GM12878 (cell line): ENCODE data around the gene RADX. TPM values are rescaled to one million over a fixed set of nuclear protein-coding genes. Genes with fewer than 3 reads are reported as not detected.

Experiments
- ATAC-seq: fragments of 200-7000 bp; cut with Tn5 transposase; 3 replicates; pipeline ENCODE4 v1.9.1; 2020; ENCODE audit warnings: mild to moderate bottlenecking, moderate library complexity
- BruUV-seq: library from RNA; stranded (reverse); fragments of 400-500 nt; replicated peaks from 2 replicates; lab custom pipeline; 2021; lab: Mats Ljungman, UMichigan
- CTCF ChIA-PET: fragments of 300-600 bp; sonication (Branson Sonifier 250); formaldehyde crosslinking; extraction: SDS; loops from one replicate; lab custom pipeline; 2021; ENCODE audit warnings: inconsistent platforms; lab: Yijun Ruan, JAX
- POLR2A ChIA-PET: fragments of 350-600 bp; formaldehyde crosslinking; extraction: SDS; loops from one replicate; lab custom pipeline; 2021; ENCODE audit warnings: inconsistent platforms; lab: Charles Lee
- RAD21 ChIA-PET: fragments of 300-600 bp; sonication (Branson Sonifier 250); formaldehyde crosslinking; loops from one replicate; lab custom pipeline; 2023; ENCODE audit warnings: antibody characterized with exemption; ENCODE audit not compliant: unreplicated experiment; lab: Charles Lee
- SMC1A ChIA-PET: fragments of 300-600 bp; sonication (Branson Sonifier 250); formaldehyde crosslinking; loops from one replicate; lab custom pipeline; 2023; ENCODE audit not compliant: unreplicated experiment, uncharacterized antibody; lab: Charles Lee
- DNase-seq: peaks from one replicate; pipeline ENCODE4 v3.0.0-alpha.2; 2011; ENCODE audit warnings: low read depth, low spot score
- FAIRE-seq: peaks from 3 replicates; lab custom pipeline; 2011; peaks lifted over from hg19 to GRCh38; lab: Jason Lieb, UNC
- H2AFZ ChIP-seq: 2 replicates; pipeline ENCODE4 v1.6.0; 2011; ENCODE audit warnings: low read depth, low read length, control low read depth; ENCODE audit not compliant: control insufficient read depth
- H3K27ac ChIP-seq: 2 replicates; pipeline ENCODE4 v1.5.1; 2011; ENCODE audit warnings: control low read depth; ENCODE audit not compliant: control insufficient read depth, insufficient read depth
- H3K27me3 ChIP-seq, 2 experiments: replicated peaks in 1 of 2; 2 replicates each; pipeline versions ENCODE4 v1.6.0 to v1.6.1; 2011; ENCODE audit warnings: low read length in 1 of 2; ENCODE audit not compliant: control insufficient read depth in 2 of 2, insufficient read depth in 2 of 2
- H3K36me3 ChIP-seq, 2 experiments: 2 replicates each; pipeline ENCODE4 v1.5.1; 2011; ENCODE audit warnings: low read length in 1 of 2; ENCODE audit not compliant: control insufficient read depth in 2 of 2, insufficient read depth in 2 of 2
- H3K4me1 ChIP-seq: 2 replicates; pipeline ENCODE4 v1.6.1; 2011; ENCODE audit warnings: mild to moderate bottlenecking, low read length, moderate library complexity, mixed read lengths; ENCODE audit not compliant: control insufficient read depth, insufficient read depth
- H3K4me2 ChIP-seq: 2 replicates; pipeline ENCODE4 v1.6.0; 2011; ENCODE audit warnings: control low read depth; ENCODE audit not compliant: control insufficient read depth, insufficient read depth
- H3K4me3 ChIP-seq: fragments of 200-600 bp; sonication (generic); 2 replicates; pipeline ENCODE4 v1.5.1; 2016
- H3K79me2 ChIP-seq: 2 replicates; pipeline ENCODE4 v1.6.0; 2011; ENCODE audit warnings: low read length; ENCODE audit not compliant: control insufficient read depth, insufficient read depth
- H3K9ac ChIP-seq: 2 replicates; pipeline ENCODE4 v1.8.0; 2011; ENCODE audit warnings: low read length, control low read depth, mixed read lengths; ENCODE audit not compliant: control insufficient read depth, insufficient read depth
- H3K9me3 ChIP-seq: replicated peaks from 3 replicates; pipeline ENCODE4 v1.5.1; 2011; ENCODE audit warnings: mild to moderate bottlenecking, low read length; ENCODE audit not compliant: control insufficient read depth, insufficient read depth
- H4K20me1 ChIP-seq: 2 replicates; pipeline ENCODE4 v1.6.0; 2011; ENCODE audit not compliant: control insufficient read depth, insufficient read depth
- ASH2L ChIP-seq: fragments of 300-600, 200-600 bp; sonication (generic); IDR thresholded peaks from 2 replicates; pipeline ENCODE4 v1.6.1; 2017; ENCODE audit warnings: low read depth, mild to moderate bottlenecking, borderline replicate concordance
- DPF2 ChIP-seq: fragments of 450-650 bp; IDR thresholded peaks from 2 replicates; pipeline ENCODE4 v1.6.1; 2017; ENCODE audit warnings: mild to moderate bottlenecking
- GABPA ChIP-seq: IDR thresholded peaks from 2 replicates; pipeline ENCODE4 v1.6.1; 2014; ENCODE audit warnings: antibody characterized with exemption, low read depth, mild to moderate bottlenecking, inconsistent platforms
- HDAC6 ChIP-seq: fragments of 200-600 bp; sonication (generic); IDR thresholded peaks from one replicate; pipeline ENCODE4 v1.8.0; 2017; ENCODE audit warnings: antibody characterized with exemption; ENCODE audit not compliant: unreplicated experiment
- IKZF1 ChIP-seq: fragments of 450-650 bp; conservative IDR thresholded peaks from 2 replicates; pipeline ENCODE4 v1.6.1; 2017; ENCODE audit warnings: antibody characterized with exemption, mild to moderate bottlenecking
- KAT2A ChIP-seq: conservative IDR thresholded peaks from 2 replicates; pipeline ENCODE4 v1.6.1; 2011; ENCODE audit warnings: low read depth, low read length; ENCODE audit not compliant: control insufficient read depth
- LARP7 ChIP-seq: fragments of 450-650 bp; IDR thresholded peaks from 2 replicates; pipeline ENCODE4 v1.6.1; 2017; ENCODE audit warnings: mild to moderate bottlenecking
- MXI1 ChIP-seq: fragments of 150-350 bp; IDR thresholded peaks from 2 replicates; pipeline ENCODE4 v1.6.1; 2011; ENCODE audit warnings: low read depth, mild to moderate bottlenecking, inconsistent platforms, low read length, improper control_type of control experiment
- POLR2A ChIP-seq: IDR thresholded peaks from 2 replicates; pipeline ENCODE4 v1.6.1; 2011; ENCODE audit warnings: low read depth, mild to moderate bottlenecking, low read length
- POLR2AphosphoS5 ChIP-seq: IDR thresholded peaks from 2 replicates; pipeline ENCODE4 v1.6.1; 2011; ENCODE audit warnings: mild to moderate bottlenecking, low read length, inconsistent platforms
- RAD51 ChIP-seq: fragments of 450-650 bp; IDR thresholded peaks from 2 replicates; pipeline ENCODE4 v1.6.1; 2016; ENCODE audit warnings: moderate library complexity, mild to moderate bottlenecking, inconsistent platforms
- SIN3A ChIP-seq: IDR thresholded peaks from 2 replicates; pipeline ENCODE4 v1.6.1; 2012; ENCODE audit warnings: low read depth, low read length, improper control_type of control experiment
- SIX5 ChIP-seq: IDR thresholded peaks from 2 replicates; pipeline ENCODE4 v1.6.1; 2011; ENCODE audit warnings: mild to moderate bottlenecking, low read depth, low read length, moderate library complexity; ENCODE audit not compliant: severe bottlenecking
- SRF ChIP-seq, 2 experiments: IDR thresholded peaks; 2 replicates each; pipeline ENCODE4 v1.6.1; 2011; ENCODE audit warnings: low read depth in 2 of 2, low read length in 2 of 2, mild to moderate bottlenecking in 1 of 2, moderate library complexity in 1 of 2
- YBX1 ChIP-seq: fragments of 450-650 bp; IDR thresholded peaks from 2 replicates; pipeline ENCODE4 v1.6.1; 2016; ENCODE audit warnings: antibody characterized with exemption
- ZZZ3 ChIP-seq: IDR thresholded peaks from 2 replicates; pipeline ENCODE4 v1.6.1; 2011; ENCODE audit warnings: low read depth; ENCODE audit not compliant: control insufficient read depth, insufficient read length
- WGBS: methylation state at CpG from one replicate; pipeline ENCODE4 v1.1.6; 2016; ENCODE audit warnings: low lambda C conversion rate; ENCODE audit not compliant: insufficient replicate concordance, insufficient coverage; ENCODE audit errors: missing lambda C conversion rate; 5-methylcytosine and 5-hydroxymethylcytosine counted together
- in situ Hi-C: fragments of 300-500 bp; cut with MboI; formaldehyde crosslinking; loops from 9 replicates; pipeline ENCODE4 v1.14.3; 2018; ENCODE audit warnings: mixed read lengths
- intact Hi-C: fragments of 100-400 bp; cut with micrococcal nuclease; formaldehyde crosslinking; loops from one replicate; pipeline ENCODE4 v1.14.2; 2022; ENCODE audit not compliant: unreplicated experiment
- polyA plus RNA-seq, 11 experiments: library from polyadenylated mRNA; depleted of rRNA in 4 of 11; unstranded in 6 of 11; stranded (reverse) in 5 of 11; fragments of >200 nt; fragmentation: Nextera tagmentation in 4 of 11; fragmentation: Illumina TruSeq in 1 of 11; extraction: Ambion mirVana in 4 of 11; extraction: Trizol in 1 of 11; gene quantifications; 1 replicate in 1 of 11; 2 replicates in 10 of 11; pipeline versions ENCODE4 v1.2.1 to v1.2.3, GENCODE V29; 2011 to 2016; ENCODE audit warnings: inconsistent platforms in 2 of 11, missing spikeins in 2 of 11, low read depth in 1 of 11
- total RNA-seq, 4 experiments: library from RNA; depleted of rRNA in 3 of 4; stranded (reverse); fragments of >200 nt in 3 of 4; fragmentation: Illumina TruSeq in 1 of 4; extraction: Trizol in 1 of 4; gene quantifications; 2 replicates each; pipeline versions ENCODE4 v1.2.1 to v1.2.3, GENCODE V29; 2013 to 2021
- TF ChIP-seq, protein P1 (sequence below): fragments of 450-650 bp; IDR thresholded peaks from 2 replicates; pipeline ENCODE4 v1.6.1; 2014; ENCODE audit warnings: mild to moderate bottlenecking

Gene RADX
- total and polyA plus RNA-seq, 10 of the 15 experiments (the other 5 are each of a cell fraction or from before 2014, with no cell fraction given) = 4.3 to 24.2 (median 12.4) TPM

- BruUV-seq = no TSS peak
- 0% methylated on average over 1 of the region's 1 CpG for WGBS
- Histone ChIP-seq H3K4me2 (no peak overlapping the region), H3K4me1 (no peaks in the 10 kb centered on the region), H3K79me2 (no peaks in the 10 kb centered on the region), H3K9me3 (no peaks in the 10 kb centered on the region), H4K20me1 (no peaks in the 10 kb centered on the region), H3K36me3 (no peaks in the 10 kb centered on the region), H3K27me3 (no peaks in the 10 kb centered on the region), H3K27ac (no peak overlapping the region), H3K9ac (no peak overlapping the region), H2AFZ (no peak overlapping the region), H3K4me3 (no peak overlapping the region)
- DNase-seq (no peak), ATAC-seq (no peak), FAIRE-seq (no peak)
- POLR2A ChIA-PET = no interaction called here
- SMC1A ChIA-PET = interaction anchor here (1.0 kb wide), 1 partner anchor 16 kb away, joined by 3 read pairs; no protein-coding TSS in a partner anchor
- in situ Hi-C loops = no loop called here
- intact Hi-C loops = no loop called here
- CTCF ChIA-PET = no interaction called here
- RAD21 ChIA-PET = no interaction called here
- no peak for TF ChIP-seq YBX1
- TF ChIP-seq POLR2A = no peak
Observed at GRCh38 chrX:106716463-106716862, 104.7 kb downstream of the RADX start.

DNA sequence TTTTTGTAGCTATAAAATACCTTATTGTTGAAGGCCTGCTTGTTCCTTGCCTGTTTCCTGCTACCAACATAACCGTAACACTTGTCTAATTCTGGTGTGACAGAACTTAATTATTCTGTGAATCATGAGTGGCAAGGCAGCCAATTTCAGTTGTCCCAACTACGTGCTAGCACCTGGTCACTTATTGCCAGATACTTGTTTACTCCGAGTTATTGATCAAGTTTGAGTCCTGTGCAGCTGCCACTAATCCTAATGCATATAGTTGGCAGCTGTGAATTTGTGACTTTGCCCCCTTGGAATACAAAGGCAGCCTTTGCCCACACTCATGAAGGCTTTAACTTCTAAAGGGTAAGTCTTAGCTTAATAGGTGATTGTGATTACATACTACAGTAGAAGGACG is 106.9 kb downstream of the RADX start:
- POLR2A ChIA-PET = no interaction called here
- FAIRE-seq = no peak

More for the DNA sequence above, 106.9 kb downstream of the RADX start:
- Histone ChIP-seq H3K27me3 (no peaks in the 10 kb centered on the region), H3K79me2 (no peaks in the 10 kb centered on the region), H3K4me2 (no peak overlapping the region), H3K4me1 (no peaks in the 10 kb centered on the region), H3K4me3 (no peak overlapping the region), H3K36me3 (no peaks in the 10 kb centered on the region), H4K20me1 (no peaks in the 10 kb centered on the region), H3K9me3 (no peaks in the 10 kb centered on the region), H3K27ac (no peak overlapping the region), H3K9ac (no peak overlapping the region), H2AFZ (no peak overlapping the region)
- BruUV-seq = no TSS peak
- ChIA-PET RAD21 (no interaction called here), CTCF (interaction anchor here (1.3 kb wide), 1 partner anchor 99 kb away, joined by 4 read pairs; no protein-coding TSS in a partner anchor), SMC1A (interaction anchor here (0.6 kb wide), 1 partner anchor 778 kb away, joined by 4 read pairs; no protein-coding TSS in a partner anchor)
- ATAC-seq = no peak
- DNase-seq = no peak
- no peak for TF ChIP-seq ZZZ3
- TF ChIP-seq LARP7 = no peak
- TF ChIP-seq ASH2L = no peak
- no peak for TF ChIP-seq KAT2A
- TF ChIP-seq SIN3A = no peak
- no peak for TF ChIP-seq IKZF1
- no peak for TF ChIP-seq HDAC6
- no peak for TF ChIP-seq SIX5
- TF ChIP-seq GABPA = no peak
- TF ChIP-seq RAD51 = no peak
- no peak for TF ChIP-seq MXI1
- TF ChIP-seq, protein P1, sequence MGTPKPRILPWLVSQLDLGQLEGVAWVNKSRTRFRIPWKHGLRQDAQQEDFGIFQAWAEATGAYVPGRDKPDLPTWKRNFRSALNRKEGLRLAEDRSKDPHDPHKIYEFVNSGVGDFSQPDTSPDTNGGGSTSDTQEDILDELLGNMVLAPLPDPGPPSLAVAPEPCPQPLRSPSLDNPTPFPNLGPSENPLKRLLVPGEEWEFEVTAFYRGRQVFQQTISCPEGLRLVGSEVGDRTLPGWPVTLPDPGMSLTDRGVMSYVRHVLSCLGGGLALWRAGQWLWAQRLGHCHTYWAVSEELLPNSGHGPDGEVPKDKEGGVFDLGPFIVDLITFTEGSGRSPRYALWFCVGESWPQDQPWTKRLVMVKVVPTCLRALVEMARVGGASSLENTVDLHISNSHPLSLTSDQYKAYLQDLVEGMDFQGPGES = no peak
- TF ChIP-seq POLR2AphosphoS5 = no peak
- TF ChIP-seq DPF2 = no peak
- TF ChIP-seq SRF (IDR thresholded peaks at IDR 0.05; ENCODE audit: low read depth in 2 of 2, low read length in 2 of 2) = no peak
- in situ Hi-C loops = no loop called here
- WGBS = 11% methylated on average over 4 of the region's 4 CpGs
- intact Hi-C loops = no loop called here
